Loucy (cell line): ENCODE results near the gene CEBPA.

Source experiments
- CTCF ChIP-seq: fragments of 200-600 bp; sonication (generic); conservative IDR thresholded peaks from 2 replicates; pipeline ENCODE4 v1.5.1; 2014; ENCODE audit warnings: mild to moderate bottlenecking, antibody characterized with exemption, low read length
- EZH2phosphoT487 ChIP-seq: fragments of 200-600 bp; IDR thresholded peaks from 2 replicates; pipeline ENCODE4 v1.6.1; 2018; ENCODE audit warnings: antibody characterized with exemption, mild to moderate bottlenecking, moderate library complexity, borderline replicate concordance

GRCh38 chr19:33277434-33277833 is 24.9 kb downstream of the CEBPA start:
- TF ChIP-seq CTCF (no peak), EZH2phosphoT487 (no peak)
